GM12878 (cell line): ENCODE measurements around the gene OPN1SW.

ENCODE experiments used
- CBFB ChIP-seq: IDR thresholded peaks from 2 replicates; pipeline ENCODE4 v1.6.1; 2016; ENCODE audit warnings: antibody characterized with exemption, low read depth
- ESRRA ChIP-seq: IDR thresholded peaks from 2 replicates; pipeline ENCODE4 v1.6.1; 2012; ENCODE audit warnings: mild to moderate bottlenecking, low read length, improper control_type of control experiment
- EZH2 ChIP-seq: IDR thresholded peaks from 2 replicates; pipeline ENCODE4 v1.6.1; 2012; ENCODE audit warnings: low read depth, mild to moderate bottlenecking, control low read depth, inconsistent platforms, low read length, borderline replicate concordance; ENCODE audit not compliant: control insufficient read depth
- FOS ChIP-seq: IDR thresholded peaks from 3 replicates; pipeline ENCODE4 v1.6.1; 2011; ENCODE audit warnings: borderline replicate concordance; ENCODE audit not compliant: insufficient read length; ENCODE audit errors: extremely low read depth
- NFYB ChIP-seq: IDR thresholded peaks from 2 replicates; pipeline ENCODE4 v1.6.1; 2011; ENCODE audit warnings: low read depth, mild to moderate bottlenecking, low read length, improper control_type of control experiment, moderate library complexity; ENCODE audit not compliant: insufficient read depth
- POLR2AphosphoS5 ChIP-seq: IDR thresholded peaks from 2 replicates; pipeline ENCODE4 v1.6.1; 2011; ENCODE audit warnings: mild to moderate bottlenecking, low read length, inconsistent platforms
- SIN3A ChIP-seq: IDR thresholded peaks from 2 replicates; pipeline ENCODE4 v1.6.1; 2012; ENCODE audit warnings: low read depth, low read length, improper control_type of control experiment
- STAT3 ChIP-seq: IDR thresholded peaks from 2 replicates; pipeline ENCODE4 v1.6.1; 2011; ENCODE audit warnings: low read depth, low read length, improper control_type of control experiment
- WRNIP1 ChIP-seq: IDR thresholded peaks from 2 replicates; pipeline ENCODE4 v1.6.1; 2011; ENCODE audit warnings: low read depth, low read length, improper control_type of control experiment, borderline replicate concordance
- TF ChIP-seq, protein P1 (sequence below): fragments of 450-650 bp; IDR thresholded peaks from 2 replicates; pipeline ENCODE4 v1.6.1; 2016; ENCODE audit warnings: mild to moderate bottlenecking, moderate library complexity, borderline replicate concordance
- TF ChIP-seq, protein P2 (sequence below): IDR thresholded peaks from 2 replicates; pipeline ENCODE4 v1.6.1; 2012; ENCODE audit warnings: low read length, inconsistent platforms
- TF ChIP-seq, protein P3 (sequence below), 3 experiments: IDR thresholded peaks in 2 of 3; conservative IDR thresholded peaks in 1 of 3; 2 replicates each; pipeline ENCODE4 v1.5.1; 2011; ENCODE audit warnings: low read depth in 3 of 3, low read length in 3 of 3, mild to moderate bottlenecking in 3 of 3, control low read depth in 2 of 3, moderate library complexity in 2 of 3, inconsistent platforms in 1 of 3, mixed read lengths in 1 of 3; ENCODE audit not compliant: control insufficient read depth in 2 of 3, insufficient read depth in 1 of 3; ENCODE audit errors: extremely low read depth in 1 of 3

DNA sequence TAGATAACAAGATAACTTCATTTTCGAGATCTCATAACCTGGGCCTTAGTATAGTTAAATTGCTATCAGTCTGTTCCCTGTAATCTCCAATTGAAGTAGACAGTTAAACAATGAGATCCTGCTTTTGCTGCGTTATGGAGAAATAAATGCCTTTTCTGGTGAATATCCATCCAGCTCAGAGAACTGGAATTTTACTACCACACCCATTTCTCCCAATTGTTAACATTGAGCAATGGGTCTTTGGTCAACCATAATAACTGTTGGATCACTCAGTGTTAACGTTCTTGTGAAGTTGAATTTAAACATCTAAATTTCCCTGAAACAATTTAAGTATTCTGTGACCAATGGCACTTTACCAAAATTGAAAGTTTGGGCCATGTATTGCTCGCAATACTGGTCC lies 33.4 kb downstream of the OPN1SW start:
- TF ChIP-seq, protein P1, sequence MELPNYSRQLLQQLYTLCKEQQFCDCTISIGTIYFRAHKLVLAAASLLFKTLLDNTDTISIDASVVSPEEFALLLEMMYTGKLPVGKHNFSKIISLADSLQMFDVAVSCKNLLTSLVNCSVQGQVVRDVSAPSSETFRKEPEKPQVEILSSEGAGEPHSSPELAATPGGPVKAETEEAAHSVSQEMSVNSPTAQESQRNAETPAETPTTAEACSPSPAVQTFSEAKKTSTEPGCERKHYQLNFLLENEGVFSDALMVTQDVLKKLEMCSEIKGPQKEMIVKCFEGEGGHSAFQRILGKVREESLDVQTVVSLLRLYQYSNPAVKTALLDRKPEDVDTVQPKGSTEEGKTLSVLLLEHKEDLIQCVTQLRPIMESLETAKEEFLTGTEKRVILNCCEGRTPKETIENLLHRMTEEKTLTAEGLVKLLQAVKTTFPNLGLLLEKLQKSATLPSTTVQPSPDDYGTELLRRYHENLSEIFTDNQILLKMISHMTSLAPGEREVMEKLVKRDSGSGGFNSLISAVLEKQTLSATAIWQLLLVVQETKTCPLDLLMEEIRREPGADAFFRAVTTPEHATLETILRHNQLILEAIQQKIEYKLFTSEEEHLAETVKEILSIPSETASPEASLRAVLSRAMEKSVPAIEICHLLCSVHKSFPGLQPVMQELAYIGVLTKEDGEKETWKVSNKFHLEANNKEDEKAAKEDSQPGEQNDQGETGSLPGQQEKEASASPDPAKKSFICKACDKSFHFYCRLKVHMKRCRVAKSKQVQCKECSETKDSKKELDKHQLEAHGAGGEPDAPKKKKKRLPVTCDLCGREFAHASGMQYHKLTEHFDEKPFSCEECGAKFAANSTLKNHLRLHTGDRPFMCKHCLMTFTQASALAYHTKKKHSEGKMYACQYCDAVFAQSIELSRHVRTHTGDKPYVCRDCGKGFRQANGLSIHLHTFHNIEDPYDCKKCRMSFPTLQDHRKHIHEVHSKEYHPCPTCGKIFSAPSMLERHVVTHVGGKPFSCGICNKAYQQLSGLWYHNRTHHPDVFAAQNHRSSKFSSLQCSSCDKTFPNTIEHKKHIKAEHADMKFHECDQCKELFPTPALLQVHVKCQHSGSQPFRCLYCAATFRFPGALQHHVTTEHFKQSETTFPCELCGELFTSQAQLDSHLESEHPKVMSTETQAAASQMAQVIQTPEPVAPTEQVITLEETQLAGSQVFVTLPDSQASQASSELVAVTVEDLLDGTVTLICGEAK: no peak
- TF ChIP-seq NFYB (no peak), POLR2AphosphoS5 (no peak), ESRRA (no peak), CBFB (no peak), WRNIP1 (no peak), EZH2 (no peak), STAT3 (no peak), SIN3A (no peak), FOS (no peak)
- TF ChIP-seq, protein P2, sequence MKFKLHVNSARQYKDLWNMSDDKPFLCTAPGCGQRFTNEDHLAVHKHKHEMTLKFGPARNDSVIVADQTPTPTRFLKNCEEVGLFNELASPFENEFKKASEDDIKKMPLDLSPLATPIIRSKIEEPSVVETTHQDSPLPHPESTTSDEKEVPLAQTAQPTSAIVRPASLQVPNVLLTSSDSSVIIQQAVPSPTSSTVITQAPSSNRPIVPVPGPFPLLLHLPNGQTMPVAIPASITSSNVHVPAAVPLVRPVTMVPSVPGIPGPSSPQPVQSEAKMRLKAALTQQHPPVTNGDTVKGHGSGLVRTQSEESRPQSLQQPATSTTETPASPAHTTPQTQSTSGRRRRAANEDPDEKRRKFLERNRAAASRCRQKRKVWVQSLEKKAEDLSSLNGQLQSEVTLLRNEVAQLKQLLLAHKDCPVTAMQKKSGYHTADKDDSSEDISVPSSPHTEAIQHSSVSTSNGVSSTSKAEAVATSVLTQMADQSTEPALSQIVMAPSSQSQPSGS: no peak
- TF ChIP-seq, protein P3, sequence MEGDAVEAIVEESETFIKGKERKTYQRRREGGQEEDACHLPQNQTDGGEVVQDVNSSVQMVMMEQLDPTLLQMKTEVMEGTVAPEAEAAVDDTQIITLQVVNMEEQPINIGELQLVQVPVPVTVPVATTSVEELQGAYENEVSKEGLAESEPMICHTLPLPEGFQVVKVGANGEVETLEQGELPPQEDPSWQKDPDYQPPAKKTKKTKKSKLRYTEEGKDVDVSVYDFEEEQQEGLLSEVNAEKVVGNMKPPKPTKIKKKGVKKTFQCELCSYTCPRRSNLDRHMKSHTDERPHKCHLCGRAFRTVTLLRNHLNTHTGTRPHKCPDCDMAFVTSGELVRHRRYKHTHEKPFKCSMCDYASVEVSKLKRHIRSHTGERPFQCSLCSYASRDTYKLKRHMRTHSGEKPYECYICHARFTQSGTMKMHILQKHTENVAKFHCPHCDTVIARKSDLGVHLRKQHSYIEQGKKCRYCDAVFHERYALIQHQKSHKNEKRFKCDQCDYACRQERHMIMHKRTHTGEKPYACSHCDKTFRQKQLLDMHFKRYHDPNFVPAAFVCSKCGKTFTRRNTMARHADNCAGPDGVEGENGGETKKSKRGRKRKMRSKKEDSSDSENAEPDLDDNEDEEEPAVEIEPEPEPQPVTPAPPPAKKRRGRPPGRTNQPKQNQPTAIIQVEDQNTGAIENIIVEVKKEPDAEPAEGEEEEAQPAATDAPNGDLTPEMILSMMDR (IDR thresholded peaks at IDR 0.05 in 2 of 3, conservative IDR thresholded peaks at IDR 0.05 in 1 of 3; ENCODE audit: control insufficient read depth in 2 of 3, extremely low read depth in 1 of 3, insufficient read depth in 1 of 3, low read depth in 3 of 3, low read length in 3 of 3): no peak
